Neuron (in vitro differentiated cells): ENCODE results near the gene PCDHGA3.
"Not testable (repeated sequence)": the region's sequence is repeated elsewhere in the genome, so short reads cannot be mapped to it uniquely, and the experiment has no call there.

Source experiments
- H2AFZ ChIP-seq: one replicate; pipeline ENCODE4 v1.6.1; 2013; ENCODE audit warnings: low read depth, mild to moderate bottlenecking, inconsistent platforms, low read length, moderate library complexity
- H3K27me3 ChIP-seq: one replicate; pipeline ENCODE4 v1.6.1; 2013; ENCODE audit warnings: low read length; ENCODE audit not compliant: insufficient read depth
- H3K36me3 ChIP-seq: one replicate; pipeline ENCODE4 v1.6.1; 2013; ENCODE audit warnings: low read length; ENCODE audit not compliant: insufficient read depth
- H3K4me1 ChIP-seq: one replicate; pipeline ENCODE4 v1.6.1; 2013; ENCODE audit warnings: low read length; ENCODE audit not compliant: insufficient read depth
- H3K4me3 ChIP-seq: 2 replicates; pipeline ENCODE4 v1.5.1; 2013; ENCODE audit warnings: mild to moderate bottlenecking, low read length, moderate library complexity
- H3K9me3 ChIP-seq: one replicate; pipeline ENCODE4 v1.6.1; 2013; ENCODE audit warnings: low read length

The PCDHGA3 gene

DNA sequence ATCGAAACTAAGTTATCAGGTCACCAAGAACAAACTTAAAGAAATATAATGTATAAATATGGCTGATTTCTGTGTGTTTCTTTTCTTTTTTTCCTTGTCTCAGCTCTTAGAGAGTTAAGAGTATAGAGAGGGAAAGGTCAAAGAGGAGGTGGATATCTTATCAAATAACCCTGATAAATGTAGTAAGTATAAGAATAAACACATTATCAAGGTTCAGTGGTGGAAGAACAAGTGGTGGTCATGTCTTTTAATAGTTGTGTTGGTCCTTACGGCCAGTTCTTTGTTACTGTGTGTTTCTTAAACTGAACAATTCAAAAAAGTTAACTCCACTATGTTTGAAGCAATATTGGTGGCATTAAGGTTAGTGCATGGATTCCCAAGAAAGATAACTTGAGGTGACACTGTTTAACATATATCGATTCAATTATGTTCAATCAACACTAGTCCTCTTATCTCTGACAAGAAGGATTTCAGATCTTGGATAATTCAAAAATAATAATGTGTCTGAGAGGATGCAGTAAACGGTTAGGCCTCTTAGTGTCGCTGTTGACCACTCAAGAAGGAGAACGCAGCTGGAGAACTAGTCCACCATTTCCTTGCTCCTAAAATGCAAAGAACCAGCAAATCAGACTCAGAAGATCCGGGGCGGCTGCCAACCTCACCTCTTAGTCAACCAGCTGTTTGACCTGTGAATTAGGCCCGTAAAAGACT, at the start of gene PCDHGA3:
Gene PCDHGA3, plus strand, starts transcription at position 588 of the 711 bp plus-strand sequence. CDS start 205 bp downstream, outside the sequence.
- H3K4me3 ChIP-seq: no peak within 1 kb of the TSS
- H3K9me3 ChIP-seq: peaks cover 18% of the 10 kb centered on the region
- no peaks in the 10 kb centered on the region for H3K27me3 ChIP-seq
- no peaks in the 10 kb centered on the region for H3K36me3 ChIP-seq
- H3K4me1 ChIP-seq: no peaks in the 10 kb centered on the region
- no peak within 1 kb of the TSS for H2AFZ ChIP-seq

DNA sequence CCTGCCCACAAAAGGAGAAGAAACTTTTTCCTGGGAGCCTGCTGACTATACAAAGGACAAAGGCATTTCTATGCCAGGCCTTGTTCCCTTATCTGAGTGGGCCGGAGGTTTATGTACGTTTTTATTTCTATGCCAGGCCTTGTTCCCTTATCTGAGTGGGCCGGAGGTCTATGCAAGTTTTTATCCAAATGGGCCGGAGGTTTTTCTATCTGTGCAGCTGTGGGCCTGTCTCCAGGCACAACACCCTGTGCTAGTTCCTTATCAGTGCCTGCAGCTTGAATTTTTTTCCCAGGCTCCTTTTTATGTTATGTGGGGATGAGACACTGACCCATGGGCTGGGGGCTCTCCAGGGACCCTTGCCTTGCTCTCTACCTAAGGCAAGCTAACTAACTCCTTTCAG, 45.3 kb upstream of the PCDHGA3 start:
- H3K4me3 ChIP-seq: no peak overlapping the region
- H2AFZ ChIP-seq: no peak overlapping the region
- no peaks in the 10 kb centered on the region for H3K4me1 ChIP-seq
- peaks cover 14% of the 10 kb centered on the region for H3K9me3 ChIP-seq
- H3K27me3 ChIP-seq: no peaks in the 10 kb centered on the region
- no peaks in the 10 kb centered on the region for H3K36me3 ChIP-seq

DNA sequence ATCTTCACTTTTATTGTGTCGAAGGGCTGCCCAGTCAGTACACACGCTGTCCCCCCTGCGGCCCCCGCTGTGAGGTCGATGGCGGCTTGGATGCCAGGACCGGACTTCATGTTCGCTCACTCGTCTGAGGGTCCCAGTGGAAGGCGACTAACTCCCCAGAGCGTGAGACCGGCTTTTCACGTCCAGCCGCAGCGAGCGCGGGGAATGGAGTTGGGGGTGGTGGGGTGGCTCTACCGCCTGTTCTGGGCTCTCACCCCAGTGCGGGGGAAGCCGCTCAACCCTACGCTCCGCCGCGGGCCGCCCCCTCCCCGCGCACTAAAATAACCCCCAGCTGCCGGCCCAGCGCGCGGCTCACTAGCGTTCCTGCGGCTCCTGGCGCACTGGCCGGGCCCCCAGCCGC, 39.9 kb upstream of the PCDHGA3 start, which contains the start of gene SLC25A2:
Gene SLC25A2, minus strand, starts transcription at position 294 of the 400 bp plus-strand sequence. Its CDS starts 184 bp downstream, at position 110.
- Histone ChIP-seq H3K4me1 (peaks cover 5% of the 10 kb centered on the region), H3K27me3 (no peaks in the 10 kb centered on the region), H3K4me3 (no peak within 1 kb of the TSS), H3K9me3 (peaks cover 29% of the 10 kb centered on the region), H3K36me3 (no peaks in the 10 kb centered on the region), H2AFZ (no peak within 1 kb of the TSS)

GRCh38 chr5:141306630-141307029, 37.0 kb upstream of the PCDHGA3 start:
- Histone ChIP-seq H3K9me3 (peaks cover 32% of the 10 kb centered on the region), H3K36me3 (no peaks in the 10 kb centered on the region), H3K4me3 (no peak overlapping the region), H3K4me1 (peaks cover 5% of the 10 kb centered on the region), H2AFZ (no peak overlapping the region), H3K27me3 (no peaks in the 10 kb centered on the region)

GRCh38 chr5:141313711-141314110, 29.9 kb upstream of the PCDHGA3 start:
- Histone ChIP-seq H3K9me3 (peaks cover 40% of the 10 kb centered on the region), H3K4me3 (no peak overlapping the region)

GRCh38 chr5:141316963-141317362, 26.7 kb upstream of the PCDHGA3 start:
- peaks cover 45% of the 10 kb centered on the region for H3K9me3 ChIP-seq
- peaks cover 47% of the 10 kb centered on the region for H3K36me3 ChIP-seq
- not testable (repeated sequence) for H3K27me3 ChIP-seq, H3K4me3 ChIP-seq, H3K4me1 ChIP-seq, H2AFZ ChIP-seq

More at GRCh38 chr5:141313711-141314110, 29.9 kb upstream of the PCDHGA3 start:
- peaks cover 37% of the 10 kb centered on the region for H3K36me3 ChIP-seq
- no peaks in the 10 kb centered on the region for H3K27me3 ChIP-seq
- H3K4me1 ChIP-seq: peaks cover 3% of the 10 kb centered on the region
- H2AFZ ChIP-seq: no peak overlapping the region

- Histone ChIP-seq H3K36me3 (peaks cover 41% of the 10 kb centered on the region), H3K4me3 (peak overlapping the region; percentile 88), H3K9me3 (peaks cover 41% of the 10 kb centered on the region), H3K4me1 (peaks cover 3% of the 10 kb centered on the region), H3K27me3 (no peaks in the 10 kb centered on the region), H2AFZ (no peak overlapping the region)
Measured at GRCh38 chr5:141319202-141319601, 24.4 kb upstream of the PCDHGA3 start.

DNA sequence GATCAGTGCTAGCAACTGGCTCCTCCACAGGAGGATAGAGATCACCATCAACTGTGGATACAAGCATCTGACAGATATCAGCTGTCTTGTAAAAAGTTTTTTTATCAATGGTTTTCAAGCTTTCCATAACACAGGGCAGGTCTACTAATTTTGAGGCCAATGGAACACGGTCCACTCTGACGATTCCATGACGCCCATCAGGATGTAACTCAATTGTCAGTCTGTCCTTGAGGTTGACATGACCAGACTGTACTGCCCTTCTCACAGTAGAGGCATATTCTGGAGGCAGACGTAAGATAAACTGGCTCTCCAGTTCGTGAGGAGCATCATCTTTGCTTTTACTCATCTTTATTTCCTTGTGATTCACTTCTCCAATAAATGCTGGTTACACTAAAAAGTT, 23.9 kb upstream of the PCDHGA3 start:
- H2AFZ ChIP-seq: no peak overlapping the region
- peaks cover 40% of the 10 kb centered on the region for H3K36me3 ChIP-seq
- peaks cover 40% of the 10 kb centered on the region for H3K9me3 ChIP-seq
- H3K4me3 ChIP-seq: peak overlapping the region; percentile 88
- peaks cover 3% of the 10 kb centered on the region for H3K4me1 ChIP-seq
- H3K27me3 ChIP-seq: no peaks in the 10 kb centered on the region

DNA sequence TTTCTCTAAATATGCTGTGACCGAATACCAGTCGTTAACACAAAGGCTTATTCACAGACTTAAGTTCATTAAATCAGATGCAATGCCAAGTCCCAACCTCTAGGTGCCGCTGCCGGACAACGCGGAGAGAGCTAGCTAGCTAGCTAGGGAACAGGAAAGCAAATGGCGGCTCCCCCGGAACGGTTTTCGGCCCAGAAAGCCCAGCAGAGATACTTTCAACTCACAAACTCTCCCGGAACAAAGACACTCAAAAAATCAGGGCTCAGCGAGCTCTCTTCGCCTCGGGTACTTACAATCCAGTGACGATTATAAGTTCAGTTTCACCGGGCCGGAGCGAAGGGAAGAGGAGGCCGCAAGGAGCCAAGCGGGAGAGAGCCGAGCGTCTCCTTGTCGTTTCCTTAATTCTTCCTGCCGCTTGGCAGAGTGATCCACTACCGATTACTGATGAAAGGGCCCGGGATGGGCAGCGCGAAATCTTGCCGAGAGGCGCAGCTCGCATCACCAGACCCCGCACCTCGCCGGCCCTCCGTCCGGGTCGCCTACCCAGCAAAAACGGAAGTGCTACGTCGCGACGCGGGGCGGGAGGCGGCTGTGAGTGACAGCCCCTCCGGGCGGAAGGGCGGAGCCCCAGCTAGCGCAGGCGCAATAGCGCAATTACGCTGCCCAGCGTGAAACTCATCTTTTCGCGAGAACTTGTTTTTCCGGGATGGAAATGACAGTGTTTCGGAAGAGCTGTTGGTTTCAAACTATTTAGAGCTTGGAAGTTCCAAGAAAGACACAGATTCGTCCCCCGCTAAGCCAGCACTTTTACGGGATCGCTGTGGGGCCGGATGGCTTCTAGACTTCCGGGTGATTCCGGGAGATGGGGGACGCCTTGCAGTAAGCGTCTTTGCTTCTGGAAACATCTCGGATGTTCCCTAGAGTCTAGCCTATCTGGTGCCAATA, 23.1 kb upstream of the PCDHGA3 start, which contains the start of gene TAF7:
Gene TAF7, minus strand, starts transcription at position 560 of the 945 bp plus-strand sequence. CDS start 740 bp downstream, outside the sequence.
- H3K9me3 ChIP-seq: peaks cover 33% of the 10 kb centered on the region
- no peaks in the 10 kb centered on the region for H3K27me3 ChIP-seq
- H3K4me3 ChIP-seq: peak within 1 kb of the TSS; percentile 88
- H3K4me1 ChIP-seq: peaks cover 3% of the 10 kb centered on the region
- H3K36me3 ChIP-seq: peaks cover 32% of the 10 kb centered on the region
- H2AFZ ChIP-seq: peak within 1 kb of the TSS; percentile 75

- H3K4me1 ChIP-seq: peaks cover 3% of the 10 kb centered on the region
- no peak overlapping the region for H3K4me3 ChIP-seq
- H3K27me3 ChIP-seq: no peaks in the 10 kb centered on the region
- peaks cover 28% of the 10 kb centered on the region for H3K9me3 ChIP-seq
- no peak overlapping the region for H2AFZ ChIP-seq
- H3K36me3 ChIP-seq: peaks cover 22% of the 10 kb centered on the region
Measured at GRCh38 chr5:141322261-141322660, 21.4 kb upstream of the PCDHGA3 start.

DNA sequence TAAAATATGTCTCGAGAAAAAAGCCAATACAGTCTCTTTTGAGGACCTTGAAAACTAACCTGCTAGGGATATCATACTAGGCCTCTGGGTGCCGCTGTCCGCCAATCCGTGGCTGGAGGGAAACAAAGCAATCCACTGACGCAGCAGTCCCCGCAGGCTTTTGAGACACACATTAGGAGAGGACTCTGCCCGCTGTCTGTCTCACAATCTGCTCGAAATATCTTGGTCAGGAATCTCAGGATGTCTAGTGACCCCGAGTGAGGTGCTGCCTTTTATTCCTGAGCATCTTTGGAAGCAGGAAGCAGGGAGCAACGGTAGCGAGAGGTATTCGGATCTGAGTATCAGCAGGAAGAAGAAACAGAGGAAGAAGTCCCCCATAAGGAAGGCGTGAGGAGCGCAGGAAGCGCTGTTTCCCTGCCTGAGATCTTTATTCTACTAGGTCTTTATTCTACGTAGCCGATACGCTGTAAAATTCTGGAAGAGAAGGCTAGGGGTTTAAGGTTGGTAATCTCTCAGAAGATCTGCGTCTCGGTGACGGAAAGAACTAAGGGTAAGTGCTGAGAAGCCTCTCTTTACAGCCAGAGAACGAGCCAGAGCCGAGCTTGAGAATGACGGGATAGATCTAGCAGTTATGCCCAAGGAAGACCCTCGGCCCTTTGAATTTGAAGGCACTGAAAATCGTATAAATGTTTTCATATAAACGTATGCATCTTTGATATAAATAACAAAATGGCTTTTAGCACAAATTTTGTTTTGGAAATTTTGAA, 17.4 kb upstream of the PCDHGA3 start:
- Histone ChIP-seq H3K36me3 (no peaks in the 10 kb centered on the region), H3K4me3 (no peak overlapping the region), H3K4me1 (no peaks in the 10 kb centered on the region), H2AFZ (no peak overlapping the region), H3K27me3 (no peaks in the 10 kb centered on the region), H3K9me3 (peaks cover 14% of the 10 kb centered on the region)

DNA sequence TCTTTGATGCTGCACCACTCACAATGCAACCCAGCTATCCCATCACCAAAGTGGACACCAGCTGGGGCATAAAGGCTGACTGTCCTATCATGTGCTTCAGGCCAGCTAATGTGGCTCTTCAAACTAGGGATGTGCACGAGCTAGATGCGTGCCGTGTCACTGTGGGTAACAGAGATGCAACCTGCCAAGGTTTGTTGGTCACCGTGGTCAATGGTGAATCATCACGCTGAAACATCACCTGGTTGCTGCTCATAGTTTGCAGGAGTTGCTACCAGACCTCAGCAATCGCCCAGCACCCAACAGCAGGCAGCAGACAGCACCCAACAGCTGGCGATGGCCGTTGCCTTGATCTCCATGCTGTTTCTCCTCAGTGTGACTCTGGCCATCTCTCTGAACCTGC, 15.4 kb upstream of the PCDHGA3 start:
- no peaks in the 10 kb centered on the region for H3K4me1 ChIP-seq
- no peak overlapping the region for H3K4me3 ChIP-seq
- no peaks in the 10 kb centered on the region for H3K27me3 ChIP-seq
- H3K9me3 ChIP-seq: peaks cover 20% of the 10 kb centered on the region
- H2AFZ ChIP-seq: no peak overlapping the region
- H3K36me3 ChIP-seq: no peaks in the 10 kb centered on the region
